ENCODE results near the gene ADGRE1. TPM values are rescaled to one million over a fixed set of nuclear protein-coding genes. Genes with fewer than 3 reads are reported as not detected.

The ADGRE1 gene
- polyA plus RNA-seq, 1 donor from 2014 or later, result not detected

- Histone ChIP-seq H4K20me1 (ENCODE audit: insufficient read depth) (no peaks in the 10 kb centered on the region), H3K27me3 (ENCODE audit: insufficient read depth, low read depth, low read length) (no peaks in the 10 kb centered on the region), H3K79me2 (replicated peaks; ENCODE audit: insufficient read depth, low read length) (no peaks in the 10 kb centered on the region), H3K9me2 (ENCODE audit: insufficient read depth, low read length) (no peaks in the 10 kb centered on the region), H3K27ac (ENCODE audit: low read length) (no peak overlapping the region), H2AFZ (ENCODE audit: low read depth, low read length) (no peak overlapping the region), H3K9ac (ENCODE audit: low read length) (no peak overlapping the region), H3F3A (ENCODE audit: insufficient read depth, low read length, poor library complexity, severe bottlenecking) (no peaks in the 10 kb centered on the region), H3K9me3 (ENCODE audit: low read length) (no peaks in the 10 kb centered on the region), H3K36me3 (ENCODE audit: insufficient read depth, low read length) (no peaks in the 10 kb centered on the region), H3K4me2 (ENCODE audit: low read length) (no peak overlapping the region), H3K4me3 (ENCODE audit: low read length) (no peak overlapping the region)
- TF ChIP-seq, protein P1, sequence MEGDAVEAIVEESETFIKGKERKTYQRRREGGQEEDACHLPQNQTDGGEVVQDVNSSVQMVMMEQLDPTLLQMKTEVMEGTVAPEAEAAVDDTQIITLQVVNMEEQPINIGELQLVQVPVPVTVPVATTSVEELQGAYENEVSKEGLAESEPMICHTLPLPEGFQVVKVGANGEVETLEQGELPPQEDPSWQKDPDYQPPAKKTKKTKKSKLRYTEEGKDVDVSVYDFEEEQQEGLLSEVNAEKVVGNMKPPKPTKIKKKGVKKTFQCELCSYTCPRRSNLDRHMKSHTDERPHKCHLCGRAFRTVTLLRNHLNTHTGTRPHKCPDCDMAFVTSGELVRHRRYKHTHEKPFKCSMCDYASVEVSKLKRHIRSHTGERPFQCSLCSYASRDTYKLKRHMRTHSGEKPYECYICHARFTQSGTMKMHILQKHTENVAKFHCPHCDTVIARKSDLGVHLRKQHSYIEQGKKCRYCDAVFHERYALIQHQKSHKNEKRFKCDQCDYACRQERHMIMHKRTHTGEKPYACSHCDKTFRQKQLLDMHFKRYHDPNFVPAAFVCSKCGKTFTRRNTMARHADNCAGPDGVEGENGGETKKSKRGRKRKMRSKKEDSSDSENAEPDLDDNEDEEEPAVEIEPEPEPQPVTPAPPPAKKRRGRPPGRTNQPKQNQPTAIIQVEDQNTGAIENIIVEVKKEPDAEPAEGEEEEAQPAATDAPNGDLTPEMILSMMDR (IDR thresholded peaks at IDR 0.05; ENCODE audit: poor library complexity, severe bottlenecking), result no peak
- TF ChIP-seq POLR2AphosphoS5 (IDR thresholded peaks at IDR 0.05) (no peak), EZH2 (IDR thresholded peaks at IDR 0.05; ENCODE audit: borderline replicate concordance, insufficient read depth, low read length, poor library complexity, severe bottlenecking) (no peak), MXI1 (conservative IDR thresholded peaks at IDR 0.05; ENCODE audit: poor library complexity, severe bottlenecking) (no peak), EP300 (conservative IDR thresholded peaks at IDR 0.05; ENCODE audit: poor library complexity, severe bottlenecking) (no peak), SMC3 (conservative IDR thresholded peaks at IDR 0.05; ENCODE audit: poor library complexity) (no peak)
These were observed 58.4 kb downstream of the ADGRE1 start for GRCh38 chr19:6945733-6946132.

DNA sequence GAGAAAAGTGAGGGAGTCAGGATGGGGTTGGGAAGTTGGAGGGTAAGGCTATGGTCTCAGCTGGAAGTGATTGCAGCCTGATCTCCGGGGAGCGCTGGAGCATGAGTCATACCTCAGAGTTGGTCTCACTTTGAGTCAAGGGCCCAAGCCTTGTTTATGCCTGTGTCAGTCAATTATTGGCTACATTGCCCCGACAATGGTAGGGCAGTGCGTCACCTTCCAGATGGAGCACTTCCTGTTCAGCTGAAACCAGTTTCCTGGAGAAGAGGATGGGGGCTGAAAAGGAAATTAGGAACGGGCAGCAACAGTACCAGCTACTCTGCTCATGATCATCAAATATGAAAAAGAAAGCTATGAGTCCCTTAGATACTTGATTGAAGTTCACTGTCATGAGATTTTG lies 60.4 kb downstream of the ADGRE1 start:
- Histone ChIP-seq H3K9ac (ENCODE audit: low read length) (no peak overlapping the region), H3K9me2 (ENCODE audit: insufficient read depth, low read length) (no peaks in the 10 kb centered on the region), H3K79me2 (replicated peaks; ENCODE audit: insufficient read depth, low read length) (no peaks in the 10 kb centered on the region), H3F3A (ENCODE audit: insufficient read depth, low read length, poor library complexity, severe bottlenecking) (no peaks in the 10 kb centered on the region), H3K27me3 (ENCODE audit: insufficient read depth, low read depth, low read length) (no peaks in the 10 kb centered on the region), H3K4me3 (ENCODE audit: low read length) (no peak overlapping the region), H3K27ac (ENCODE audit: low read length) (no peak overlapping the region), H2AFZ (ENCODE audit: low read depth, low read length) (no peak overlapping the region), H3K36me3 (ENCODE audit: insufficient read depth, low read length) (no peaks in the 10 kb centered on the region), H4K20me1 (ENCODE audit: insufficient read depth) (no peaks in the 10 kb centered on the region), H3K4me2 (ENCODE audit: low read length) (no peak overlapping the region), H3K9me3 (ENCODE audit: low read length) (no peaks in the 10 kb centered on the region)
- TF ChIP-seq RAD21 (conservative IDR thresholded peaks at IDR 0.05), result no peak
- TF ChIP-seq TAF1 (IDR thresholded peaks at IDR 0.05; ENCODE audit: low read depth), result no peak
- TF ChIP-seq EZH2 (IDR thresholded peaks at IDR 0.05; ENCODE audit: borderline replicate concordance, insufficient read depth, low read length, poor library complexity, severe bottlenecking), result no peak
- TF ChIP-seq, protein P2, sequence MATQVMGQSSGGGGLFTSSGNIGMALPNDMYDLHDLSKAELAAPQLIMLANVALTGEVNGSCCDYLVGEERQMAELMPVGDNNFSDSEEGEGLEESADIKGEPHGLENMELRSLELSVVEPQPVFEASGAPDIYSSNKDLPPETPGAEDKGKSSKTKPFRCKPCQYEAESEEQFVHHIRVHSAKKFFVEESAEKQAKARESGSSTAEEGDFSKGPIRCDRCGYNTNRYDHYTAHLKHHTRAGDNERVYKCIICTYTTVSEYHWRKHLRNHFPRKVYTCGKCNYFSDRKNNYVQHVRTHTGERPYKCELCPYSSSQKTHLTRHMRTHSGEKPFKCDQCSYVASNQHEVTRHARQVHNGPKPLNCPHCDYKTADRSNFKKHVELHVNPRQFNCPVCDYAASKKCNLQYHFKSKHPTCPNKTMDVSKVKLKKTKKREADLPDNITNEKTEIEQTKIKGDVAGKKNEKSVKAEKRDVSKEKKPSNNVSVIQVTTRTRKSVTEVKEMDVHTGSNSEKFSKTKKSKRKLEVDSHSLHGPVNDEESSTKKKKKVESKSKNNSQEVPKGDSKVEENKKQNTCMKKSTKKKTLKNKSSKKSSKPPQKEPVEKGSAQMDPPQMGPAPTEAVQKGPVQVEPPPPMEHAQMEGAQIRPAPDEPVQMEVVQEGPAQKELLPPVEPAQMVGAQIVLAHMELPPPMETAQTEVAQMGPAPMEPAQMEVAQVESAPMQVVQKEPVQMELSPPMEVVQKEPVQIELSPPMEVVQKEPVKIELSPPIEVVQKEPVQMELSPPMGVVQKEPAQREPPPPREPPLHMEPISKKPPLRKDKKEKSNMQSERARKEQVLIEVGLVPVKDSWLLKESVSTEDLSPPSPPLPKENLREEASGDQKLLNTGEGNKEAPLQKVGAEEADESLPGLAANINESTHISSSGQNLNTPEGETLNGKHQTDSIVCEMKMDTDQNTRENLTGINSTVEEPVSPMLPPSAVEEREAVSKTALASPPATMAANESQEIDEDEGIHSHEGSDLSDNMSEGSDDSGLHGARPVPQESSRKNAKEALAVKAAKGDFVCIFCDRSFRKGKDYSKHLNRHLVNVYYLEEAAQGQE (IDR thresholded peaks at IDR 0.05; ENCODE audit: borderline replicate concordance), result no peak
- TF ChIP-seq, protein P1 (IDR thresholded peaks at IDR 0.05; ENCODE audit: poor library complexity, severe bottlenecking), result no peak
